HepG2 (cell line): Measurements from ENCODE around the gene KIF19. TPM values are rescaled to one million over a fixed set of nuclear protein-coding genes. Genes with fewer than 3 reads are reported as not detected.

Source experiments
- ATAC-seq: fragments of 200-7000 bp; cut with Tn5 transposase; 3 replicates; pipeline ENCODE4 v1.9.1; 2020; ENCODE audit warnings: mild to moderate bottlenecking, moderate library complexity
- BruUV-seq: library from RNA; stranded (reverse); fragments of 400-500 nt; replicated peaks from 2 replicates; lab custom pipeline; 2021; lab: Mats Ljungman, UMichigan
- CTCF ChIA-PET: fragments of 300-600 bp; formaldehyde crosslinking; extraction: SDS; loops from one replicate; lab custom pipeline; 2021; ENCODE audit warnings: low total read pairs, inconsistent platforms, low intra/inter-chr PET ratio; lab: Yijun Ruan, JAX
- POLR2A ChIA-PET: fragments of 350-600 bp; sonication (Branson Sonifier 250); formaldehyde crosslinking; loops from one replicate; lab custom pipeline; 2020; ENCODE audit warnings: antibody characterized with exemption, inconsistent platforms; lab: Yijun Ruan, JAX
- DNase-seq: peaks from one replicate; pipeline ENCODE4 v3.0.0-alpha.2; 2015; ENCODE audit warnings: low spot score
- FAIRE-seq: peaks from 3 replicates; lab custom pipeline; 2011; peaks lifted over from hg19 to GRCh38; lab: Jason Lieb, UNC
- H2AFZ ChIP-seq: one replicate; pipeline ENCODE4 v1.6.1; 2011; ENCODE audit warnings: low read length, inconsistent platforms
- H3K27ac ChIP-seq: fragments of 300-600 bp; 3 replicates; pipeline ENCODE4 v1.8.0; 2011; ENCODE audit warnings: mixed run types, mild to moderate bottlenecking, mixed read lengths, low read length, inconsistent platforms; ENCODE audit not compliant: insufficient read depth; ENCODE audit errors: extremely low read length
- H3K27me3 ChIP-seq, 2 experiments: fragments of 200-600 bp in 1 of 2; 2 replicates in 1 of 2; 3 replicates in 1 of 2; pipeline versions ENCODE4 v1.6.0 to v1.8.0; 2011; ENCODE audit warnings: low read length in 2 of 2, mild to moderate bottlenecking in 2 of 2, moderate library complexity in 2 of 2, inconsistent platforms in 1 of 2; ENCODE audit not compliant: insufficient read depth in 2 of 2, control insufficient read depth in 1 of 2
- H3K36me3 ChIP-seq, 2 experiments: fragments of 200-600 bp in 1 of 2; replicated peaks in 1 of 2; 2 replicates in 1 of 2; 3 replicates in 1 of 2; pipeline versions ENCODE4 v1.5.1 to v1.8.0; 2011; ENCODE audit warnings: low read length in 2 of 2, inconsistent platforms in 1 of 2; ENCODE audit not compliant: insufficient read depth in 2 of 2, control insufficient read depth in 1 of 2
- H3K4me1 ChIP-seq: 2 replicates; pipeline ENCODE4 v1.5.1; 2012; ENCODE audit warnings: low read length, inconsistent platforms; ENCODE audit not compliant: insufficient read depth
- H3K4me2 ChIP-seq: 2 replicates; pipeline ENCODE4 v1.6.0; 2011; ENCODE audit warnings: low read depth, low read length, inconsistent platforms
- H3K4me3 ChIP-seq, 3 experiments: fragments of 200-600 bp in 1 of 3; sonication (generic), shearing (Covaris generic) in 1 of 3; replicated peaks in 1 of 3; 2 replicates each; pipeline ENCODE4 v1.5.1; 2011 to 2016; ENCODE audit warnings: low read length in 3 of 3, inconsistent platforms in 2 of 3, low read depth in 2 of 3, mild to moderate bottlenecking in 2 of 3, control low read depth in 1 of 3, mixed read lengths in 1 of 3; ENCODE audit not compliant: insufficient read depth in 1 of 3
- H3K79me2 ChIP-seq: one replicate; pipeline ENCODE4 v1.6.1; 2011; ENCODE audit warnings: low read length, inconsistent platforms; ENCODE audit not compliant: insufficient read depth
- H3K9ac ChIP-seq: 2 replicates; pipeline ENCODE4 v1.6.0; 2011; ENCODE audit warnings: mild to moderate bottlenecking, low read depth, low read length, inconsistent platforms; ENCODE audit not compliant: insufficient read depth
- H3K9me3 ChIP-seq: 2 replicates; pipeline ENCODE4 v1.5.1; 2012; ENCODE audit warnings: mild to moderate bottlenecking, low read length
- H4K20me1 ChIP-seq: 2 replicates; pipeline ENCODE4 v1.6.0; 2011; ENCODE audit warnings: inconsistent platforms, mild to moderate bottlenecking, low read length, moderate library complexity; ENCODE audit not compliant: insufficient read depth
- ESRRA ChIP-seq: sonication (generic); formaldehyde crosslinking; IDR thresholded peaks from 2 replicates; pipeline ENCODE4 v1.5.1; 2020; ENCODE audit warnings: mild to moderate bottlenecking, low read depth, missing genetic modification reagents
- KDM5A ChIP-seq: fragments of 200-600 bp; sonication (generic); IDR thresholded peaks from 2 replicates; pipeline ENCODE4 v1.7.0; 2018; ENCODE audit warnings: antibody characterized with exemption, mild to moderate bottlenecking, low read length, borderline replicate concordance
- MEIS2 ChIP-seq: sonication (generic); formaldehyde crosslinking; IDR thresholded peaks from 2 replicates; pipeline ENCODE4 v1.9.0; 2021; ENCODE audit warnings: mild to moderate bottlenecking, missing genetic modification reagents
- NR2F6 ChIP-seq, 2 experiments: IDR thresholded peaks; 2 replicates each; pipeline ENCODE4 v1.6.1; 2016; ENCODE audit warnings: antibody characterized with exemption in 1 of 2, mild to moderate bottlenecking in 1 of 2
- PTBP1 ChIP-seq: fragments of 200-400 bp; formaldehyde crosslinking; IDR thresholded peaks from 2 replicates; pipeline ENCODE4 v1.6.1; 2018; ENCODE audit warnings: low read length, low read depth; ENCODE audit not compliant: poor library complexity, severe bottlenecking
- RFX5 ChIP-seq: IDR thresholded peaks from 2 replicates; pipeline ENCODE4 v1.6.1; 2011; ENCODE audit warnings: low read depth, low read length, improper control_type of control experiment
- SMARCC2 ChIP-seq: fragments of 450-650 bp; IDR thresholded peaks from 2 replicates; pipeline ENCODE4 v1.6.1; 2017; ENCODE audit warnings: antibody characterized with exemption, mild to moderate bottlenecking
- SRSF4 ChIP-seq: fragments of 200-400 bp; formaldehyde crosslinking; IDR thresholded peaks from one replicate; pipeline ENCODE4 v1.6.1; 2018; ENCODE audit warnings: mild to moderate bottlenecking, low read depth, low read length, moderate library complexity; ENCODE audit not compliant: poor library complexity, severe bottlenecking
- SRSF9 ChIP-seq: fragments of 200-400 bp; formaldehyde crosslinking; IDR thresholded peaks from 2 replicates; pipeline ENCODE4 v1.6.1; 2018; ENCODE audit warnings: borderline replicate concordance, mild to moderate bottlenecking, low read depth, low read length; ENCODE audit not compliant: insufficient read depth, poor library complexity, severe bottlenecking
- SSRP1 ChIP-seq: IDR thresholded peaks from 2 replicates; pipeline ENCODE4 v1.6.1; 2016; ENCODE audit warnings: control low read depth
- XBP1 ChIP-seq: sonication (generic); formaldehyde crosslinking; IDR thresholded peaks from 2 replicates; pipeline ENCODE4 v1.5.0; 2020; ENCODE audit warnings: missing genetic modification reagents
- ZFX ChIP-seq: sonication (generic); formaldehyde crosslinking; IDR thresholded peaks from 2 replicates; pipeline ENCODE4 v1.4.0; 2020; ENCODE audit warnings: mild to moderate bottlenecking, low read depth, missing genetic modification reagents, moderate library complexity
- ZNF124 ChIP-seq: sonication (generic); formaldehyde crosslinking; IDR thresholded peaks from 2 replicates; pipeline ENCODE4 v1.4.0; 2020; ENCODE audit warnings: missing genetic modification reagents
- ZNF234 ChIP-seq: sonication (generic); formaldehyde crosslinking; conservative IDR thresholded peaks from 2 replicates; pipeline ENCODE4 v1.5.1; 2020; ENCODE audit warnings: mild to moderate bottlenecking, missing genetic modification reagents
- ZNF468 ChIP-seq: sonication (generic); formaldehyde crosslinking; IDR thresholded peaks from 2 replicates; pipeline ENCODE4 v1.8.0; 2022; ENCODE audit warnings: mild to moderate bottlenecking, moderate library complexity, missing genetic modification reagents
- WGBS: methylation state at CpG from one replicate; pipeline ENCODE4 v1.1.6; 2017; ENCODE audit warnings: low lambda C conversion rate; 5-methylcytosine and 5-hydroxymethylcytosine counted together
- in situ Hi-C: cut with HindIII; loops from 2 replicates; pipeline ENCODE4 v1.10.0; 2017; ENCODE audit warnings: low pct_unique_long_range_greater_than_20kb; ENCODE audit not compliant: extremely low pct_ligation_motif_present
- intact Hi-C: fragments of 100-400 bp; cut with micrococcal nuclease; formaldehyde crosslinking; loops from one replicate; pipeline ENCODE4 v1.10.0; 2022; ENCODE audit not compliant: unreplicated experiment
- polyA plus RNA-seq, 8 experiments: library from polyadenylated mRNA; depleted of rRNA in 3 of 8; stranded (reverse) in 7 of 8; unstranded in 1 of 8; fragments of >200 nt; fragmentation: Illumina TruSeq in 4 of 8; extraction: Trizol in 4 of 8; gene quantifications; 2 replicates each; pipeline versions ENCODE4 v1.2.1 to v1.2.3, GENCODE V29; 2011 to 2016; ENCODE audit warnings: low read depth in 4 of 8, missing spikeins in 1 of 8, mixed read lengths in 1 of 8; ENCODE audit not compliant: insufficient read depth in 1 of 8
- total RNA-seq, 5 experiments: library from RNA; depleted of rRNA; stranded (reverse); fragments of >200 nt; fragmentation: Illumina TruSeq; extraction: Trizol; gene quantifications; 2 replicates each; pipeline ENCODE4 v1.2.3, GENCODE V29; 2016; ENCODE audit warnings: low read depth in 1 of 5

The KIF19 gene
- total and polyA plus RNA-seq, 2 of the 13 experiments (the other 11 are each of a cell fraction or from before 2014, with no cell fraction given) = not detected

- H3K79me2 ChIP-seq = no peaks in the 10 kb centered on the region
- peaks cover 10% of the 10 kb centered on the region for H3K4me1 ChIP-seq
- no peak overlapping the region for H2AFZ ChIP-seq
- intact Hi-C loops = no loop called here
- FAIRE-seq = no peak
- ChIA-PET POLR2A (no interaction called here), CTCF (no interaction called here)
- no peaks in the 10 kb centered on the region for H3K9me3 ChIP-seq
- no peak overlapping the region for H3K4me3 ChIP-seq
- no TSS peak for BruUV-seq
- no peak overlapping the region for H3K27ac ChIP-seq
- no peak for ATAC-seq
- no peak overlapping the region for H3K4me2 ChIP-seq
- no peak for DNase-seq
- in situ Hi-C loops = no loop called here
- TF ChIP-seq SSRP1 (CRISPR knock-in tag) (no peak), NR2F6 (IDR thresholded peaks at IDR 0.05) (0 out of 2 replicates have a peak, but pooled peaks have one; percentile 18), NR2F6 (CRISPR knock-in tag; IDR thresholded peaks at IDR 0.05) (no peak)
- no peaks in the 10 kb centered on the region for H4K20me1 ChIP-seq
- H3K27me3 ChIP-seq = peaks cover 12 to 61% of the 10 kb centered on the region in 2 experiments
- H3K9ac ChIP-seq = no peak overlapping the region
- no peaks in the 10 kb centered on the region for H3K36me3 ChIP-seq
- 0% methylated on average over 6 of the region's 9 CpGs for WGBS
These were observed 17.7 kb downstream of the KIF19 start for GRCh38 chr17:74343526-74344284.

- no peaks in the 10 kb centered on the region for H3K9me3 ChIP-seq
- TF ChIP-seq ZNF234 (CRISPR knock-in tag) = no peak
- TF ChIP-seq PTBP1 = no peak
- no peak for TF ChIP-seq KDM5A
- no peak for TF ChIP-seq ZFX (CRISPR knock-in tag)
- no peak for TF ChIP-seq ZNF468 (CRISPR knock-in tag)
- TF ChIP-seq SRSF4 = no peak
- TF ChIP-seq MEIS2 = no peak
- no peak for TF ChIP-seq RFX5
- TF ChIP-seq SMARCC2 = no peak
- no peak for TF ChIP-seq XBP1 (CRISPR knock-in tag)
- TF ChIP-seq SRSF9 = no peak
- TF ChIP-seq ESRRA (CRISPR knock-in tag) = no peak
- no peak for TF ChIP-seq ZNF124 (CRISPR knock-in tag)
- no TSS peak for BruUV-seq
- H3K4me2 ChIP-seq = no peak overlapping the region
- in situ Hi-C loops (no loop called here), intact Hi-C loops (no loop called here)
- no peak for DNase-seq
- H3K79me2 ChIP-seq = no peaks in the 10 kb centered on the region
- H3K36me3 ChIP-seq = no peaks in the 10 kb centered on the region
- H3K9ac ChIP-seq = no peak overlapping the region
- ChIA-PET POLR2A (no interaction called here), CTCF (no interaction called here)
- no peak for FAIRE-seq
- H3K4me3 ChIP-seq = no peak overlapping the region
- H3K27ac ChIP-seq = no peak overlapping the region
- no peak for ATAC-seq
- no peaks in the 10 kb centered on the region for H4K20me1 ChIP-seq
- H3K27me3 ChIP-seq = peaks cover 14 to 61% of the 10 kb centered on the region in 2 experiments
- 56% methylated on average over 21 of the region's 21 CpGs for WGBS
- H2AFZ ChIP-seq = no peak overlapping the region
- H3K4me1 ChIP-seq = peaks cover 10% of the 10 kb centered on the region
These were observed 18.6 kb downstream of the KIF19 start for GRCh38 chr17:74344658-74345057.
